Fibroblast of the aortic adventitia (primary cell): ENCODE measurements around the gene DGCR2. TPM values are rescaled to one million over a fixed set of nuclear protein-coding genes. Genes with fewer than 3 reads are reported as not detected.
"Not testable (repeated sequence)": the region's sequence is repeated elsewhere in the genome, so short reads cannot be mapped to it uniquely, and the experiment has no call there.

Source experiments
- DNase-seq: peaks from one replicate; pipeline ENCODE4 v3.0.0-alpha.2; 2010; ENCODE audit warnings: low read depth
- H3K4me3 ChIP-seq: 2 replicates; pipeline ENCODE4 v1.5.1; 2011; ENCODE audit warnings: low read depth, mild to moderate bottlenecking, control low read depth, low read length, moderate library complexity
- CTCF ChIP-seq: IDR thresholded peaks from 2 replicates; pipeline ENCODE4 v1.5.1; 2011; ENCODE audit warnings: mild to moderate bottlenecking, low read length, control low read depth, inconsistent platforms; ENCODE audit not compliant: insufficient read depth
- total RNA-seq: library from RNA; depleted of rRNA; stranded (reverse); fragments of >200 nt; gene quantifications from 2 replicates; pipeline ENCODE4 v1.2.3, GENCODE V29; 2012; ENCODE audit warnings: low replicate concordance

The DGCR2 gene
- total RNA-seq, 1 donor = 29.2 TPM

GRCh38 chr22:19036523-19037273 lies 85.5 kb downstream of the DGCR2 start:
- TF ChIP-seq CTCF = peak; percentile 3
- no peak overlapping the region for H3K4me3 ChIP-seq
- DNase-seq = no peak

- TF ChIP-seq CTCF = no peak
- no peak for DNase-seq
- no peak overlapping the region for H3K4me3 ChIP-seq
These were observed 86.0 kb downstream of the DGCR2 start for GRCh38 chr22:19036229-19036522.

- TF ChIP-seq CTCF = no peak
- DNase-seq = no peak
- no peak overlapping the region for H3K4me3 ChIP-seq
These were observed 86.6 kb downstream of the DGCR2 start for GRCh38 chr22:19035474-19036228.

GRCh38 chr22:19035126-19035473 lies 87.1 kb downstream of the DGCR2 start:
- not testable (repeated sequence) for DNase-seq, H3K4me3 ChIP-seq

- not testable (repeated sequence) for DNase-seq, H3K4me3 ChIP-seq
These were observed 87.5 kb downstream of the DGCR2 start for GRCh38 chr22:19034724-19035120.

GRCh38 chr22:19034031-19034723 lies 88.0 kb downstream of the DGCR2 start:
- not testable (repeated sequence) for H3K4me3 ChIP-seq, DNase-seq

GRCh38 chr22:19033568-19033905 lies 88.7 kb downstream of the DGCR2 start:
- H3K4me3 ChIP-seq, DNase-seq: not testable (repeated sequence)

GRCh38 chr22:19032898-19033567 lies 89.2 kb downstream of the DGCR2 start:
- not testable (repeated sequence) for H3K4me3 ChIP-seq, DNase-seq

- not testable (repeated sequence) for H3K4me3 ChIP-seq, DNase-seq
These were observed 89.9 kb downstream of the DGCR2 start for GRCh38 chr22:19032156-19032785.

- DNase-seq, H3K4me3 ChIP-seq: not testable (repeated sequence)
These were observed 91.3 kb downstream of the DGCR2 start for GRCh38 chr22:19030889-19031252.

- not testable (repeated sequence) for H3K4me3 ChIP-seq, DNase-seq
These were observed 91.9 kb downstream of the DGCR2 start for GRCh38 chr22:19030226-19030888.

GRCh38 chr22:19029113-19030103 lies 92.8 kb downstream of the DGCR2 start:
- not testable (repeated sequence) for DNase-seq, H3K4me3 ChIP-seq

GRCh38 chr22:19028060-19028455 lies 94.2 kb downstream of the DGCR2 start:
- DNase-seq = not testable (repeated sequence)

More at GRCh38 chr22:19028060-19028455, 94.2 kb downstream of the DGCR2 start:
- not testable (repeated sequence) for H3K4me3 ChIP-seq
